Trophoblast cell (in vitro differentiated cells and primary cell): ENCODE measurements around the gene C2CD2L.
A peak's percentile ranks its signal among the peaks of the same experiment; 100 is the strongest.

Experiments
- DNase-seq, 2 donors: peaks; one replicate each; pipeline ENCODE4 v3.0.0-alpha.2; 2016
- H2AFZ ChIP-seq: 2 replicates; pipeline ENCODE4 v1.6.1; 2013; ENCODE audit warnings: low read length, moderate library complexity, mild to moderate bottlenecking; ENCODE audit not compliant: insufficient read depth, poor library complexity
- H2AK5ac ChIP-seq: 2 replicates; pipeline ENCODE4 v1.6.1; 2013; ENCODE audit warnings: mild to moderate bottlenecking, low read length
- H2BK120ac ChIP-seq: 2 replicates; pipeline ENCODE4 v1.6.1; 2013; ENCODE audit warnings: low read length, mild to moderate bottlenecking, moderate library complexity; ENCODE audit not compliant: insufficient read depth, poor library complexity
- H2BK12ac ChIP-seq: 2 replicates; pipeline ENCODE4 v1.6.1; 2013; ENCODE audit warnings: mild to moderate bottlenecking, low read length, moderate library complexity
- H2BK5ac ChIP-seq: 2 replicates; pipeline ENCODE4 v1.6.1; 2013; ENCODE audit warnings: low read length, low read depth, moderate library complexity, mild to moderate bottlenecking; ENCODE audit not compliant: poor library complexity
- H3K14ac ChIP-seq: 2 replicates; pipeline ENCODE4 v1.6.1; 2013; ENCODE audit warnings: mild to moderate bottlenecking, low read length
- H3K18ac ChIP-seq: 2 replicates; pipeline ENCODE4 v1.6.1; 2013; ENCODE audit warnings: mild to moderate bottlenecking, low read length
- H3K23ac ChIP-seq: 2 replicates; pipeline ENCODE4 v1.6.1; 2013; ENCODE audit warnings: low read length
- H3K27ac ChIP-seq: 2 replicates; pipeline ENCODE4 v1.5.1; 2013; ENCODE audit warnings: low read depth, mild to moderate bottlenecking, inconsistent platforms, low read length, moderate library complexity
- H3K27me3 ChIP-seq: 2 replicates; pipeline ENCODE4 v1.6.1; 2013; ENCODE audit warnings: inconsistent platforms, mild to moderate bottlenecking, low read length, moderate library complexity; ENCODE audit not compliant: insufficient read depth
- H3K36me3 ChIP-seq, 2 experiments: 1 replicate in 1 of 2; 2 replicates in 1 of 2; pipeline ENCODE4 v1.6.1; 2013; ENCODE audit warnings: low read length in 2 of 2, mild to moderate bottlenecking in 2 of 2, moderate library complexity in 1 of 2; ENCODE audit not compliant: insufficient read depth in 2 of 2, control insufficient read depth in 1 of 2
- H3K4ac ChIP-seq: 2 replicates; pipeline ENCODE4 v1.6.1; 2013; ENCODE audit warnings: low read depth, mild to moderate bottlenecking, low read length, moderate library complexity
- H3K4me1 ChIP-seq, 2 experiments: 1 replicate in 1 of 2; 2 replicates in 1 of 2; pipeline ENCODE4 v1.6.1; 2013; ENCODE audit warnings: low read length in 2 of 2, mild to moderate bottlenecking in 2 of 2, moderate library complexity in 1 of 2; ENCODE audit not compliant: insufficient read depth in 2 of 2, control insufficient read depth in 1 of 2
- H3K4me2 ChIP-seq: 2 replicates; pipeline ENCODE4 v1.6.1; 2013; ENCODE audit warnings: inconsistent platforms, mild to moderate bottlenecking, low read length, moderate library complexity
- H3K4me3 ChIP-seq: 2 replicates; pipeline ENCODE4 v1.5.1; 2013; ENCODE audit warnings: mild to moderate bottlenecking, low read depth, low read length, inconsistent platforms
- H3K79me1 ChIP-seq: one replicate; pipeline ENCODE4 v1.6.1; 2013; ENCODE audit warnings: low read length
- H3K79me2 ChIP-seq: 2 replicates; pipeline ENCODE4 v1.6.1; 2013; ENCODE audit warnings: low read length, mild to moderate bottlenecking; ENCODE audit not compliant: control insufficient read depth, insufficient read depth, poor library complexity
- H3K9ac ChIP-seq: 2 replicates; pipeline ENCODE4 v1.6.1; 2013; ENCODE audit warnings: mild to moderate bottlenecking, low read length
- H3K9me3 ChIP-seq: 2 replicates; pipeline ENCODE4 v1.6.1; 2013; ENCODE audit warnings: low read depth, mild to moderate bottlenecking, control low read depth, inconsistent platforms, low read length; ENCODE audit not compliant: insufficient read depth
- H4K12ac ChIP-seq: 2 replicates; pipeline ENCODE4 v1.6.1; 2013; ENCODE audit warnings: low read depth, mild to moderate bottlenecking, low read length, moderate library complexity
- H4K8ac ChIP-seq: 2 replicates; pipeline ENCODE4 v1.6.1; 2013; ENCODE audit warnings: low read depth, mild to moderate bottlenecking, low read length, moderate library complexity
- H4K91ac ChIP-seq: one replicate; pipeline ENCODE4 v1.6.1; 2013; ENCODE audit warnings: low read depth, mild to moderate bottlenecking, low read length, moderate library complexity
- WGBS: extraction: QIAGEN DNeasy Blood & Tissue Kit; methylation state at CpG from one replicate; pipeline ENCODE4 v1.1.7; 2013; ENCODE audit warnings: missing lambda C conversion rate; ENCODE audit not compliant: insufficient read length, insufficient coverage; ENCODE audit errors: extremely low coverage; 5-methylcytosine and 5-hydroxymethylcytosine counted together

The C2CD2L gene

DNA sequence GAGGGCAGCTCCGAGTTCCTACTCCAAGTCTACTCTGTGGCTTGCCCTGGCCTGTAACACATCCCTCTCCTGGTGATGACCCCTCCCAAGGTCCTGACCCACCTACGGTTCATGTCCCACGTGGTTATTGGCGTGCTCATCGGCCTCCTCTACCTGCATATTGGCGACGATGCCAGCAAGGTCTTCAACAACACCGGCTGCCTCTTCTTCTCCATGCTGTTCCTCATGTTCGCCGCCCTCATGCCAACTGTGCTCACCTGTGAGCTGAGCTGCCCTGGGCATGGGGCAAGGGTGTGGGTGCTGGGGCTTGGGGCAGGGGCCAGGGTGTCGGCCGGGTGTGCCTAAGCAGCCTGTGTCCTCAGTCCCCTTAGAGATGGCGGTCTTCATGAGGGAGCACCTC is 51.3 kb downstream of the C2CD2L start:
- Histone ChIP-seq H3K27ac (no peak overlapping the region), H3K9ac (no peak overlapping the region)

GRCh38 chr11:119160151-119160550 is 53.0 kb downstream of the C2CD2L start:
- H4K12ac ChIP-seq: no peak overlapping the region
- H3K18ac ChIP-seq: no peak overlapping the region
- no peak overlapping the region for H3K4ac ChIP-seq
- no peaks in the 10 kb centered on the region for H3K27me3 ChIP-seq
- H3K14ac ChIP-seq: no peak overlapping the region
- no peak overlapping the region for H3K9ac ChIP-seq
- no peak overlapping the region for H2BK5ac ChIP-seq
- H4K91ac ChIP-seq: no peak overlapping the region
- WGBS: no CpG with 5 or more reads among the region's 9 CpGs
- no peak overlapping the region for H3K27ac ChIP-seq
- DNase-seq: no peak
- H3K79me2 ChIP-seq: no peaks in the 10 kb centered on the region
- no peaks in the 10 kb centered on the region for H3K79me1 ChIP-seq
- no peak overlapping the region for H2BK120ac ChIP-seq
- H4K8ac ChIP-seq: no peak overlapping the region
- H3K23ac ChIP-seq: no peak overlapping the region
- H2AK5ac ChIP-seq: no peak overlapping the region
- H3K4me2 ChIP-seq: no peak overlapping the region
- no peak overlapping the region for H2AFZ ChIP-seq
- no peaks in the 10 kb centered on the region for H3K9me3 ChIP-seq
- H3K4me1 ChIP-seq: no peaks in the 10 kb centered on the region
- H3K36me3 ChIP-seq: no peaks in the 10 kb centered on the region
- H3K4me3 ChIP-seq: no peak overlapping the region
- no peak overlapping the region for H2BK12ac ChIP-seq

More for the DNA sequence above, 51.3 kb downstream of the C2CD2L start:
- Histone ChIP-seq H3K23ac (no peak overlapping the region), H3K79me1 (no peaks in the 10 kb centered on the region), H3K18ac (no peak overlapping the region), H4K12ac (no peak overlapping the region), H3K4ac (no peak overlapping the region), H2AFZ (no peak overlapping the region), H3K4me3 (no peak overlapping the region), H3K4me1 (no peaks in the 10 kb centered on the region), H3K14ac (no peak overlapping the region), H2BK5ac (no peak overlapping the region), H4K91ac (no peak overlapping the region), H3K4me2 (no peak overlapping the region), H3K27me3 (no peaks in the 10 kb centered on the region), H2BK120ac (no peak overlapping the region), H3K9me3 (no peaks in the 10 kb centered on the region), H4K8ac (no peak overlapping the region), H3K79me2 (no peaks in the 10 kb centered on the region), H3K36me3 (no peaks in the 10 kb centered on the region), H2BK12ac (no peak overlapping the region), H2AK5ac (no peak overlapping the region)
- no peak for DNase-seq
- WGBS: no CpG with 5 or more reads among the region's 13 CpGs

GRCh38 chr11:119161871-119162270 is 54.7 kb downstream of the C2CD2L start:
- no CpG with 5 or more reads among the region's 8 CpGs for WGBS
- Histone ChIP-seq H3K4me2 (no peak overlapping the region), H3K9ac (no peak overlapping the region), H3K14ac (no peak overlapping the region), H4K91ac (no peak overlapping the region), H2BK120ac (no peak overlapping the region), H3K4ac (no peak overlapping the region), H2AK5ac (no peak overlapping the region), H3K79me1 (no peaks in the 10 kb centered on the region), H3K18ac (no peak overlapping the region), H3K9me3 (no peaks in the 10 kb centered on the region), H3K36me3 (no peaks in the 10 kb centered on the region), H4K12ac (no peak overlapping the region), H4K8ac (no peak overlapping the region), H3K4me3 (no peak overlapping the region), H3K4me1 (peaks cover 0 to 2% of the 10 kb centered on the region in 2 experiments), H3K27ac (no peak overlapping the region), H2BK5ac (no peak overlapping the region), H3K79me2 (no peaks in the 10 kb centered on the region), H2BK12ac (no peak overlapping the region), H2AFZ (no peak overlapping the region), H3K27me3 (no peaks in the 10 kb centered on the region), H3K23ac (no peak overlapping the region)
- DNase-seq: no peak

DNA sequence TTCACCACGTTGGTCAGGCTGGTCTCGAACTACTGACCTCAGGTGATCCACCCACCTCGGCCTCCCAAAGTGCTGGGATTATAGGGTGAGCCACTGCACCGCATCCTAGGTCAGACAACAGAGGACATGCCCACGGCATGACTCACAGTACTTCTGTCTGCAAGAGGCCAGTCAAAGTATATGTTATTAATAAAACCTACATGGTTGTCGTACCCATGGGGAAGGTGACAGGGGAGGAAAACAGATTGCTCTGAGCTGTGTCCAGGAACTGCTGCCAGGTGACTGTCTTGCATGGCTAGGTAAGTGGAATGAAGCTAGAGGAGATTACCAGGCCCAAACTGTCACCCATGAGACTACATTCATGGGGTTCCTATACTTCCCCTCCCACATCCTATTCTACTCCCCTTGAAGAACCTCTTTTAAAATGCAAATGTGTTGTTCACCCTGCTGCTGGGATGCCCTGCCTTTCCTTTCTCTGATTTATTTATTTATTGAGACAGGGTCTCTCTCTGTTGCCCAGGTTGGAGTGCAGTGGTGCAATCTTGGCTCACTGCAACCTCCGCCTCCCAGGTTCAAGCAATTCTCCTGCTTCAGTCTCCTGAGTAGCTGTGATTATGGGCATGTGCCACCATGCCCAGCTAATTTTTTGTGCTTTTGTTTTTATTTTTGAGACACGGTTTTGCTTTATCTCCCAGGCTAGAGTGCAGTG is 59.4 kb downstream of the C2CD2L start:
- Histone ChIP-seq H4K12ac (no peak overlapping the region), H3K79me1 (peaks cover 8% of the 10 kb centered on the region), H3K79me2 (peaks cover 5% of the 10 kb centered on the region), H2BK120ac (no peak overlapping the region), H2AFZ (no peak overlapping the region), H3K4ac (no peak overlapping the region), H3K27me3 (no peaks in the 10 kb centered on the region), H3K9ac (no peak overlapping the region), H3K18ac (no peak overlapping the region), H4K91ac (no peak overlapping the region), H3K4me2 (no peak overlapping the region), H3K36me3 (no peaks in the 10 kb centered on the region), H2BK5ac (no peak overlapping the region), H3K4me1 (peaks cover 5 to 8% of the 10 kb centered on the region in 2 experiments), H2AK5ac (no peak overlapping the region), H3K4me3 (no peak overlapping the region), H3K14ac (no peak overlapping the region), H2BK12ac (no peak overlapping the region), H4K8ac (no peak overlapping the region), H3K27ac (no peak overlapping the region), H3K23ac (no peak overlapping the region), H3K9me3 (no peaks in the 10 kb centered on the region)
- DNase-seq: peak; percentile 21 to 28
- WGBS: no CpG with 5 or more reads among the region's 8 CpGs
